ENCODE measurements around the gene SOX6.

SOX6 gene

GRCh38 chr11:16403448-16403803 lies 47.1 kb upstream of the SOX6 start:
- Histone ChIP-seq H3K4me3 (ENCODE audit: low read length, poor library complexity, severe bottlenecking) (no peak overlapping the region), H3K9me3 (ENCODE audit: insufficient read depth, low read depth, low read length) (no peaks in the 10 kb centered on the region), H4K20me1 (ENCODE audit: insufficient read depth, low read length, poor library complexity, severe bottlenecking) (no peaks in the 10 kb centered on the region), H3K4me1 (ENCODE audit: insufficient read depth, low read length, poor library complexity, severe bottlenecking) (no peaks in the 10 kb centered on the region), H3K36me3 (ENCODE audit: insufficient read depth, low read length) (no peaks in the 10 kb centered on the region), H3K79me2 (ENCODE audit: insufficient read depth, low read length) (no peaks in the 10 kb centered on the region), H3F3A (ENCODE audit: low read depth) (no peaks in the 10 kb centered on the region), H3K27me3 (ENCODE audit: insufficient read depth, low read length, poor library complexity, severe bottlenecking) (no peaks in the 10 kb centered on the region), H3K9me2 (replicated peaks; ENCODE audit: low read depth, low read length) (no peaks in the 10 kb centered on the region), H3K4me2 (ENCODE audit: low read depth, low read length, poor library complexity, severe bottlenecking) (no peak overlapping the region), H3K9ac (ENCODE audit: low read depth, low read length, poor library complexity, severe bottlenecking) (no peak overlapping the region), H2AFZ (ENCODE audit: low read length) (no peak overlapping the region)
- TF ChIP-seq EZH2phosphoT487 (IDR thresholded peaks at IDR 0.05; ENCODE audit: borderline replicate concordance) (no peak), CTCF (conservative IDR thresholded peaks at IDR 0.05; ENCODE audit: low read length) (no peak)

- no peak overlapping the region for H2AFZ ChIP-seq (ENCODE audit: low read length)
- TF ChIP-seq CTCF (conservative IDR thresholded peaks at IDR 0.05; ENCODE audit: low read length) (no peak), EZH2phosphoT487 (IDR thresholded peaks at IDR 0.05; ENCODE audit: borderline replicate concordance) (no peak)
- H3K9ac ChIP-seq (ENCODE audit: low read depth, low read length, poor library complexity, severe bottlenecking), result no peak overlapping the region
- H3K4me3 ChIP-seq (ENCODE audit: low read length, poor library complexity, severe bottlenecking), result no peak overlapping the region
- no peaks in the 10 kb centered on the region for H3K27me3 ChIP-seq (ENCODE audit: insufficient read depth, low read length, poor library complexity, severe bottlenecking)
- no peak overlapping the region for H3K4me2 ChIP-seq (ENCODE audit: low read depth, low read length, poor library complexity, severe bottlenecking)
- no peaks in the 10 kb centered on the region for H3K9me3 ChIP-seq (ENCODE audit: insufficient read depth, low read depth, low read length)
- no peaks in the 10 kb centered on the region for H3K4me1 ChIP-seq (ENCODE audit: insufficient read depth, low read length, poor library complexity, severe bottlenecking)
- H3K36me3 ChIP-seq (ENCODE audit: insufficient read depth, low read length), result no peaks in the 10 kb centered on the region
- no peaks in the 10 kb centered on the region for H3K9me2 ChIP-seq (replicated peaks; ENCODE audit: low read depth, low read length)
- H3F3A ChIP-seq (ENCODE audit: low read depth), result no peaks in the 10 kb centered on the region
- H3K79me2 ChIP-seq (ENCODE audit: insufficient read depth, low read length), result no peaks in the 10 kb centered on the region
- H4K20me1 ChIP-seq (ENCODE audit: insufficient read depth, low read length, poor library complexity, severe bottlenecking), result no peaks in the 10 kb centered on the region
Measured at GRCh38 chr11:16402654-16403447, 46.5 kb upstream of the SOX6 start.

GRCh38 chr11:16397390-16397789 lies 41.0 kb upstream of the SOX6 start:
- Histone ChIP-seq H4K20me1 (ENCODE audit: insufficient read depth, low read length, poor library complexity, severe bottlenecking) (no peaks in the 10 kb centered on the region), H3K9me2 (replicated peaks; ENCODE audit: low read depth, low read length) (no peaks in the 10 kb centered on the region), H3F3A (ENCODE audit: low read depth) (no peaks in the 10 kb centered on the region), H3K9ac (ENCODE audit: low read depth, low read length, poor library complexity, severe bottlenecking) (no peak overlapping the region), H3K4me3 (ENCODE audit: low read length, poor library complexity, severe bottlenecking) (no peak overlapping the region), H3K4me1 (ENCODE audit: insufficient read depth, low read length, poor library complexity, severe bottlenecking) (no peaks in the 10 kb centered on the region), H2AFZ (ENCODE audit: low read length) (no peak overlapping the region), H3K4me2 (ENCODE audit: low read depth, low read length, poor library complexity, severe bottlenecking) (no peak overlapping the region), H3K27me3 (ENCODE audit: insufficient read depth, low read length, poor library complexity, severe bottlenecking) (no peaks in the 10 kb centered on the region), H3K9me3 (ENCODE audit: insufficient read depth, low read depth, low read length) (no peaks in the 10 kb centered on the region), H3K36me3 (ENCODE audit: insufficient read depth, low read length) (no peaks in the 10 kb centered on the region), H3K79me2 (ENCODE audit: insufficient read depth, low read length) (no peaks in the 10 kb centered on the region)
- TF ChIP-seq EZH2phosphoT487 (IDR thresholded peaks at IDR 0.05; ENCODE audit: borderline replicate concordance) (no peak), CTCF (conservative IDR thresholded peaks at IDR 0.05; ENCODE audit: low read length) (no peak)

Data from Loucy (cell line).